ENCODE data around the gene CD177. TPM values are rescaled to one million over a fixed set of nuclear protein-coding genes. Genes with fewer than 3 reads are reported as not detected.
"Not testable (repeated sequence)": the region's sequence is repeated elsewhere in the genome, so short reads cannot be mapped to it uniquely, and the experiment has no call there.

CD177 gene
- total RNA-seq, 1 donor from 2014 or later = not detected

DNA sequence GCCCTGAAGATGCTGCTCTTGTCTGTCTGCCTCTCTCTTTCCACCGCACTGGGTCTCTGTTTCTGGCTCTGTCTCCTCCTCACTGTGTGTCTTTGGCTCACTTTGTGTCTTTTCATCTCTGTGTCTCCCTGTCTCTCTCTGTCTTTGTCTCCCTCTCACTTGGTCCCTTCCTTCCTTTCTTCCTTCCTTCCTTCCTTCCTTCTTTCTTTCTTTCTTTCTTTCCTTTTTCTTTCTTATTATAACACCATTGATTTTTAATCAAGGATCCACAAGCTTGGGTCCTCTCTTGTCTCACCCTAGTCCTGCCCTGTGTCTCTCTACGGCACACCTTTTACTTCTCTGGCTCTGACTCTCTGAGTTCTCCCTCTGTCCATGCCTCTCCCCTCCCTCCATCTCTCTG, 14.3 kb downstream of the CD177 start:
- no peak overlapping the region for H3K4me3 Mint-ChIP-seq (ENCODE audit: unreplicated experiment)
- no peaks in the 10 kb centered on the region for H3K36me3 Mint-ChIP-seq (ENCODE audit: unreplicated experiment)
- no peaks in the 10 kb centered on the region for H3K4me1 Mint-ChIP-seq (ENCODE audit: low read depth, unreplicated experiment)
- no peak for DNase-seq
- no peaks in the 10 kb centered on the region for H3K27me3 Mint-ChIP-seq (ENCODE audit: unreplicated experiment)
- H3K27ac Mint-ChIP-seq (ENCODE audit: unreplicated experiment) = no peak overlapping the region
- TF ChIP-seq, protein P1, sequence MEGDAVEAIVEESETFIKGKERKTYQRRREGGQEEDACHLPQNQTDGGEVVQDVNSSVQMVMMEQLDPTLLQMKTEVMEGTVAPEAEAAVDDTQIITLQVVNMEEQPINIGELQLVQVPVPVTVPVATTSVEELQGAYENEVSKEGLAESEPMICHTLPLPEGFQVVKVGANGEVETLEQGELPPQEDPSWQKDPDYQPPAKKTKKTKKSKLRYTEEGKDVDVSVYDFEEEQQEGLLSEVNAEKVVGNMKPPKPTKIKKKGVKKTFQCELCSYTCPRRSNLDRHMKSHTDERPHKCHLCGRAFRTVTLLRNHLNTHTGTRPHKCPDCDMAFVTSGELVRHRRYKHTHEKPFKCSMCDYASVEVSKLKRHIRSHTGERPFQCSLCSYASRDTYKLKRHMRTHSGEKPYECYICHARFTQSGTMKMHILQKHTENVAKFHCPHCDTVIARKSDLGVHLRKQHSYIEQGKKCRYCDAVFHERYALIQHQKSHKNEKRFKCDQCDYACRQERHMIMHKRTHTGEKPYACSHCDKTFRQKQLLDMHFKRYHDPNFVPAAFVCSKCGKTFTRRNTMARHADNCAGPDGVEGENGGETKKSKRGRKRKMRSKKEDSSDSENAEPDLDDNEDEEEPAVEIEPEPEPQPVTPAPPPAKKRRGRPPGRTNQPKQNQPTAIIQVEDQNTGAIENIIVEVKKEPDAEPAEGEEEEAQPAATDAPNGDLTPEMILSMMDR (IDR thresholded peaks at IDR 0.05; ENCODE audit: partially characterized antibody, unreplicated experiment) = no peak
- H3K9me3 Mint-ChIP-seq (ENCODE audit: unreplicated experiment) = peaks cover 2% of the 10 kb centered on the region

DNA sequence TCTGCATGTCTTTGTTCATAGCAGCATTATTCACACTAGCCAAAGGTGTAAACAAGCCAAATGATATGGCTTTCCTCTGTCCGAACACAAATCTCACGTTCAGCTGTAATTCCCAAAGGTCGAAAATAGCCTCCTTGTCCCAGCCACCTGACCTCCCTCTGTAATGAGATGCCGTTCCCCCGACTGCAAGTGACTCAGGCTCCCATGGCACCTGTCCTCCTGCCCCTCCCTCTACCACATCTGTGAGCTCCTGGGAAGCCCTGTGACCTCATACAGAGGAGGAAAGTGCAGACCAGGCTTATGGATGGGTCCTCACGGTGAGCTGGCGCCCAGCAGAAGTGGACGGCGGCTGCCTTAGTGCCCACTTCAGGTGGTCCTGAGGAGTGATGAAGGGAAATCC, 15.4 kb downstream of the CD177 start:
- not testable (repeated sequence) for H3K4me1 Mint-ChIP-seq (ENCODE audit: low read depth, unreplicated experiment); DNase-seq; H3K27me3 Mint-ChIP-seq (ENCODE audit: unreplicated experiment); H3K9me3 Mint-ChIP-seq (ENCODE audit: unreplicated experiment); H3K27ac Mint-ChIP-seq (ENCODE audit: unreplicated experiment); H3K36me3 Mint-ChIP-seq (ENCODE audit: unreplicated experiment); H3K4me3 Mint-ChIP-seq (ENCODE audit: unreplicated experiment)

DNA sequence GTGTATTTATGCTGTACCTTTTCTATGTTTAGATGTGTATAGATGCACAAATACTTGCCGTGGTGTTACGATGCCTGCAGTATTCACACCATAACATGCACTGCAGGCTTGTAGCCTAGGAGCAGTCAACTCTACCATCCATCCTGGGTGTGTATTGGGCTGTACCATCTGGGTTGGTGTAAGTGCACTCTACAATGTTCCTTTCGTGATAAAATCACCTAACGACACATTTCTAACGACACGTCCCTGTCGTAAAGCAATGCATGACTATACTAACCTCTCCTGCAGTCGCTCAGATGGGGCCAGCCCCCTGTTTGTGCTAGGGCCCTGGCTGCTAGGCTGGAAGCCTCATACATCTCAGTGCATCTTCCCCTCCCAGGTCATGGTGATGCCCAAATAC, 18.4 kb downstream of the CD177 start:
- no peaks in the 10 kb centered on the region for H3K27me3 Mint-ChIP-seq (ENCODE audit: unreplicated experiment)
- H3K9me3 Mint-ChIP-seq (ENCODE audit: unreplicated experiment) = peaks cover 2% of the 10 kb centered on the region
- no peak overlapping the region for H3K27ac Mint-ChIP-seq (ENCODE audit: unreplicated experiment)
- no peak overlapping the region for H3K4me3 Mint-ChIP-seq (ENCODE audit: unreplicated experiment)
- H3K36me3 Mint-ChIP-seq (ENCODE audit: unreplicated experiment) = no peaks in the 10 kb centered on the region
- no peak for DNase-seq
- no peaks in the 10 kb centered on the region for H3K4me1 Mint-ChIP-seq (ENCODE audit: low read depth, unreplicated experiment)
- TF ChIP-seq, protein P1 (IDR thresholded peaks at IDR 0.05; ENCODE audit: partially characterized antibody, unreplicated experiment) = no peak

DNA sequence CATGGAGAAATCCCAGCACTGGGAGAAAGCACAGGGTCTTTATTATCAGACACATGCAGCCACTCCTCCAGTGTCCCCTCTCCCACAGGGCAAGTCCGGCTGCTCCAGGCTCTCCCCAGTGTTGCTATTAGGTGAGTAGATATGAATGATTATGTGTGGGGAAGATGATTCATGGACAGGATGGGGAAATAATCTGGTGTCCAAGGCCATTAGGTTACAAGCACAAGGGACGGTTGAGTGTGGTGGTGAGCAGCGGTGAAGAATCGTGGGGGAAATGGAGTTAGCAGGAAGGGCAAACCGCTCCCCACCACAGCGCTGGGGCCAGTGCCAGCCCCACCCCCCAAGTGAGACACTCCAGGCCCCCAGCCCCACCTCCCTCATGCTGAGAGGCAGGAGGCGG, 19.0 kb downstream of the CD177 start:
- TF ChIP-seq, protein P1 (IDR thresholded peaks at IDR 0.05; ENCODE audit: partially characterized antibody, unreplicated experiment) = no peak
- DNase-seq = no peak
- H3K36me3 Mint-ChIP-seq (ENCODE audit: unreplicated experiment) = no peaks in the 10 kb centered on the region
- H3K27me3 Mint-ChIP-seq (ENCODE audit: unreplicated experiment) = no peaks in the 10 kb centered on the region
- H3K4me3 Mint-ChIP-seq (ENCODE audit: unreplicated experiment) = no peak overlapping the region
- no peaks in the 10 kb centered on the region for H3K4me1 Mint-ChIP-seq (ENCODE audit: low read depth, unreplicated experiment)
- no peak overlapping the region for H3K27ac Mint-ChIP-seq (ENCODE audit: unreplicated experiment)
- H3K9me3 Mint-ChIP-seq (ENCODE audit: unreplicated experiment) = peaks cover 2% of the 10 kb centered on the region

DNA sequence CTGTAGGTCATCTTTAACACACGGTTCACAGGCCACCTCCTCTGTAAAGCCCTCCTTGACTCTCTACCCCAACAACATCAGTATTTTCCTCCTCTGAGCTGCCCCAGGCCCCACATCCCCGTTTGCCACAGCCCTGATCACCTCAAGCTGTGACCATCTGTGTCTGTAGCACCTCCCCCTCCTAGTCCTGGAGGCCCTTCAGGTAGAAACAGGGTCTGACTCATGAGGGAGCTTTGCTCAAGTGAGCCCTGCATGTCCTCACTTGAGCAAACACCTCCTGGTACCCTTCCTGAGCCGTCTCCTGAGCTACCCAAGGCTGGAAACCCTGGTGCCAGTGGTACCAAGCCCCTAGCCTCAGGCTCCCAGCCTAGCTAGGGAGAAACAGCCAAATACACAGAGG, 24.1 kb downstream of the CD177 start:
- not testable (repeated sequence) for H3K27me3 Mint-ChIP-seq (ENCODE audit: unreplicated experiment); H3K4me1 Mint-ChIP-seq (ENCODE audit: low read depth, unreplicated experiment); H3K27ac Mint-ChIP-seq (ENCODE audit: unreplicated experiment); DNase-seq; H3K36me3 Mint-ChIP-seq (ENCODE audit: unreplicated experiment); H3K9me3 Mint-ChIP-seq (ENCODE audit: unreplicated experiment); H3K4me3 Mint-ChIP-seq (ENCODE audit: unreplicated experiment)

DNA sequence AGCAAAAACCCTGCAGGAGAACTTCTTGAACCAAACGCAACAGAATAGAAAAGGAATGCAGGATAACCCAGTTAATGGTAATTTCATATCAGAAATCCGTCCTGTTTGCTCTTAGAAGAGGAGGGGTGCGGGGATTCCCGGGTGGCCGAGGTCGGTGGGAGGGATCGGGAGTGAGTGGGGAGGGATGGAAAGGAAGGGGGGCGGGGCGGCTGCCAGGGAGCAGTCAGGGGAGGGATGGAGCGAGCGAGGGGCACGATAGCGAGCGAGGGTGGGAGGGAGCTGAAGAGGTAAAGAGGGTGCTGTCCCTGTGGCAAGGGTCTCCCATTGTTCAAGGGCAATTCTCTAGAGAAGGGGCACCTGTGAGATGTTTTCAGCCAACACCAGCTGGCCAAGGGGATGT, 26.5 kb downstream of the CD177 start:
- Mint-ChIP-seq H3K4me1 (ENCODE audit: low read depth, unreplicated experiment) (no peaks in the 10 kb centered on the region), H3K36me3 (ENCODE audit: unreplicated experiment) (no peaks in the 10 kb centered on the region), H3K9me3 (ENCODE audit: unreplicated experiment) (no peaks in the 10 kb centered on the region), H3K27ac (ENCODE audit: unreplicated experiment) (no peak overlapping the region), H3K4me3 (ENCODE audit: unreplicated experiment) (no peak overlapping the region), H3K27me3 (ENCODE audit: unreplicated experiment) (no peaks in the 10 kb centered on the region)
- TF ChIP-seq, protein P1 (IDR thresholded peaks at IDR 0.05; ENCODE audit: partially characterized antibody, unreplicated experiment) = no peak
- DNase-seq = no peak

Data from glutamatergic neuron (in vitro differentiated cells).